ENCODE data around the gene OARD1. TPM values are rescaled to one million over a fixed set of nuclear protein-coding genes. Genes with fewer than 3 reads are reported as not detected.

Gene OARD1
- total RNA-seq, 1 donor from 2014 or later = 30.7 TPM

GRCh38 chr6:41037107-41037900 lies 34.9 kb downstream of the OARD1 start:
- Mint-ChIP-seq H3K27ac (no peak overlapping the region), H3K4me1 (no peaks in the 10 kb centered on the region), H3K27me3 (no peaks in the 10 kb centered on the region), H3K9me3 (no peaks in the 10 kb centered on the region), H3K36me3 (ENCODE audit: low read depth) (peaks cover 1% of the 10 kb centered on the region), H3K4me3 (no peak overlapping the region)
- POLR2A ChIA-PET = no interaction called here
- no peak for DNase-seq
- no peak for ATAC-seq (ENCODE audit: low read depth)
- intact Hi-C loops (cut with micrococcal nuclease) = no loop called here
- CTCF ChIA-PET = interaction anchor here (0.9 to 1.5 kb wide), 3 partner anchors 10 to 19 kb away, joined by 3 to 12 read pairs (median 3); no protein-coding TSS in a partner anchor
- no peak for TF ChIP-seq CTCF (IDR thresholded peaks at IDR 0.05)

- H3K9me3 Mint-ChIP-seq = no peaks in the 10 kb centered on the region
- no peaks in the 10 kb centered on the region for H3K36me3 Mint-ChIP-seq (ENCODE audit: low read depth)
- ATAC-seq (ENCODE audit: low read depth) (no peak), DNase-seq (no peak)
- ChIA-PET POLR2A (no interaction called here), CTCF (interaction anchor here (0.9 to 1.5 kb wide), 2 partner anchors 9 to 20 kb away, joined by 3 to 12 read pairs; no protein-coding TSS in a partner anchor)
- no peaks in the 10 kb centered on the region for H3K4me1 Mint-ChIP-seq
- intact Hi-C loops (cut with micrococcal nuclease) = no loop called here
- no peaks in the 10 kb centered on the region for H3K27me3 Mint-ChIP-seq
- H3K4me3 Mint-ChIP-seq = no peak overlapping the region
- H3K27ac Mint-ChIP-seq = no peak overlapping the region
- TF ChIP-seq CTCF (IDR thresholded peaks at IDR 0.05) = no peak
These were observed 35.6 kb downstream of the OARD1 start for GRCh38 chr6:41036601-41037000.

DNA sequence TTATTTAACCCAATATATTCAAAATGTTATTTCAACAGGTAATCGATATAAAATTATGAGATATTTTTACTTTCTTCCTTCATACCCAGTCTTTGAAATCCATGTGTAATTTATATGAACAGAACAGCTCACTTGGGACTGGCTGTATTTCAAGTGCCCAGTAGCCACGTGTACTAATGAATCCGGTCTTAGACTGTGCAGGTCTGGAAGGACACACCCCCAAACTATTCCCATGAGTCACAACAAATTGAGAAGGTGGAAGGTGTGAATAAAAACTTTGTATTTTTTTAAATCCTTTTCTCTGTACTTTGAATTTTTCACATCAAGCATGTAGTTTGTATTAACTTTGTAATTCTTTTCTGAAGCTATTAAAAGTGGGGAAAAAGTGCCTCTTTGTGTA lies 36.0 kb downstream of the OARD1 start:
- DNase-seq (no peak), ATAC-seq (ENCODE audit: low read depth) (no peak)
- H3K4me1 Mint-ChIP-seq = no peaks in the 10 kb centered on the region
- no peaks in the 10 kb centered on the region for H3K36me3 Mint-ChIP-seq (ENCODE audit: low read depth)
- ChIA-PET POLR2A (no interaction called here), CTCF (interaction anchor here (1.5 kb wide), 1 partner anchor 8 kb away, joined by 12 read pairs; no protein-coding TSS in a partner anchor)
- H3K9me3 Mint-ChIP-seq = no peaks in the 10 kb centered on the region
- no peak overlapping the region for H3K4me3 Mint-ChIP-seq
- no peaks in the 10 kb centered on the region for H3K27me3 Mint-ChIP-seq
- intact Hi-C loops (cut with micrococcal nuclease) = no loop called here
- H3K27ac Mint-ChIP-seq = no peak overlapping the region
- TF ChIP-seq CTCF (IDR thresholded peaks at IDR 0.05) = no peak

DNA sequence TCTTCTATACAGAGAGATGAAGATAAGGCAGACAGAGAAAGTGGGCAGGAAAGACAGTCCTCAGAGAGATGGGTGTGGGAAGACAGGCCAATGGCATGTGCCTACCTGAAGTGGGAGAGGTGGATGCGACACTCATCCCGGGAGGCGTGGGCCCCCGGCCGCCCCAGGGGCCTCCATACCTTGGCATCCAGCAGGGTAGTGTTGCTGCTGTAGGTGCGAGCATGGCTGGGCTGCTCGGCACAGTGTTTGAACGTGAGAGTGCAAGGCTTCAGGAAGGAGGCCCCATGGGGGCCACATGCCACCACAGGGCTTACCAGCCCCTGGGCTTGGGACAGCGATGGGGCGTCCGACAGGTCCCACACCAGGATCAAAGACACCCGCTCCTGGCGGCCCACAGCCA lies 38.4 kb downstream of the OARD1 start:
- H3K27ac Mint-ChIP-seq = no peak overlapping the region
- intact Hi-C loops (cut with micrococcal nuclease) = no loop called here
- H3K36me3 Mint-ChIP-seq (ENCODE audit: low read depth) = no peaks in the 10 kb centered on the region

More for the DNA sequence above, 38.4 kb downstream of the OARD1 start:
- peaks cover 5% of the 10 kb centered on the region for H3K4me1 Mint-ChIP-seq
- no peak overlapping the region for H3K4me3 Mint-ChIP-seq
- ChIA-PET CTCF (no interaction called here), POLR2A (no interaction called here)
- TF ChIP-seq CTCF (IDR thresholded peaks at IDR 0.05) = no peak
- no peaks in the 10 kb centered on the region for H3K9me3 Mint-ChIP-seq
- H3K27me3 Mint-ChIP-seq = no peaks in the 10 kb centered on the region
- no peak for DNase-seq
- ATAC-seq (ENCODE audit: low read depth) = no peak

All from activated B cell treated with CpG ODN at 0.5 μM for 24 hours (primary cell).